GM04504 (cell line): ENCODE results near the gene DNAJC12.
"Not testable (repeated sequence)": the region's sequence is repeated elsewhere in the genome, so short reads cannot be mapped to it uniquely, and the experiment has no call there.

Experiments
- DNase-seq: peaks from one replicate; pipeline ENCODE4 v3.0.0-alpha.2; 2012; ENCODE audit warnings: low read depth

Gene DNAJC12

GRCh38 chr10:67763499-67764011 lies 74.4 kb downstream of the DNAJC12 start:
- DNase-seq: no peak

GRCh38 chr10:67762567-67762966 lies 75.4 kb downstream of the DNAJC12 start:
- not testable (repeated sequence) for DNase-seq

GRCh38 chr10:67760272-67760671 lies 77.7 kb downstream of the DNAJC12 start:
- DNase-seq: no peak
